ENCODE data around the gene LINC01488. TPM values are rescaled to one million over a fixed set of nuclear protein-coding genes. Genes with fewer than 3 reads are reported as not detected.

LINC01488 gene
- total RNA-seq, 6 donors from 2014 or later: not detected

GRCh38 chr11:69510471-69511357, 29.3 kb downstream of the LINC01488 start:
- no peak overlapping the region for H3K27ac ChIP-seq
- H3K4me3 ChIP-seq: no peak overlapping the region
- no peak for TF ChIP-seq CTCF (IDR thresholded peaks at IDR 0.05)
- no peak for TF ChIP-seq POLR2AphosphoS5 (IDR thresholded peaks at IDR 0.05)
- TF ChIP-seq POLR2A (IDR thresholded peaks at IDR 0.05): no peak
- TF ChIP-seq EP300 (IDR thresholded peaks at IDR 0.05): no peak
- H3K4me1 ChIP-seq: peaks cover 0 to 6% (median 2%) of the 10 kb centered on the region in 4 donors
- no peaks in the 10 kb centered on the region for H3K9me3 ChIP-seq
- 93 to 94% methylated on average over 10 to 14 of the region's 14 CpGs for WGBS, 2 donors
- no peaks in the 10 kb centered on the region for H3K36me3 ChIP-seq
- ATAC-seq (ENCODE audit: low FRiP score in 2 of 2): peak in 1 of 2 donors; percentile 71
- DNase-seq: peak in 1 of 2 donors; percentile 25
- no peaks in the 10 kb centered on the region for H3K27me3 ChIP-seq

- no peaks in the 10 kb centered on the region for H3K36me3 ChIP-seq
- peak in 1 of 2 donors; percentile 20 for DNase-seq
- H3K4me1 ChIP-seq: peaks cover 0 to 6% (median 2%) of the 10 kb centered on the region in 4 donors
- no peak overlapping the region for H3K4me3 ChIP-seq
- H3K9me3 ChIP-seq: no peaks in the 10 kb centered on the region
- WGBS, 2 donors: 87 to 93% methylated on average over 21 of the region's 21 CpGs
- peak in 1 of 2 donors; percentile 42 for ATAC-seq (ENCODE audit: low FRiP score in 2 of 2)
- no peak for TF ChIP-seq POLR2A (IDR thresholded peaks at IDR 0.05)
- no peak for TF ChIP-seq EP300 (IDR thresholded peaks at IDR 0.05)
- TF ChIP-seq CTCF (IDR thresholded peaks at IDR 0.05): no peak
- no peak for TF ChIP-seq POLR2AphosphoS5 (IDR thresholded peaks at IDR 0.05)
- H3K27me3 ChIP-seq: no peaks in the 10 kb centered on the region
- no peak overlapping the region for H3K27ac ChIP-seq
Measured at GRCh38 chr11:69511358-69512055, 30.0 kb downstream of the LINC01488 start.

GRCh38 chr11:69512136-69512535, 30.7 kb downstream of the LINC01488 start:
- no peaks in the 10 kb centered on the region for H3K36me3 ChIP-seq
- 86 to 97% methylated on average over 8 of the region's 8 CpGs for WGBS, 2 donors
- H3K4me3 ChIP-seq: no peak overlapping the region
- ATAC-seq (ENCODE audit: low FRiP score in 2 of 2): no peak
- H3K4me1 ChIP-seq: peaks cover 0 to 6% (median 2%) of the 10 kb centered on the region in 4 donors
- DNase-seq: peak in 1 of 2 donors; percentile 36
- no peaks in the 10 kb centered on the region for H3K27me3 ChIP-seq
- H3K9me3 ChIP-seq: no peaks in the 10 kb centered on the region
- TF ChIP-seq POLR2A (IDR thresholded peaks at IDR 0.05) (no peak), CTCF (IDR thresholded peaks at IDR 0.05) (no peak), EP300 (IDR thresholded peaks at IDR 0.05) (no peak), POLR2AphosphoS5 (IDR thresholded peaks at IDR 0.05) (no peak)
- no peak overlapping the region for H3K27ac ChIP-seq

- Histone ChIP-seq H3K4me3 (no peak overlapping the region), H3K4me1 (peaks cover 0 to 6% (median 2%) of the 10 kb centered on the region in 4 donors), H3K36me3 (no peaks in the 10 kb centered on the region), H3K9me3 (no peaks in the 10 kb centered on the region), H3K27me3 (no peaks in the 10 kb centered on the region), H3K27ac (no peak overlapping the region)
- 88 to 94% methylated on average over 5 to 15 of the region's 16 CpGs for WGBS, 2 donors
- no peak for TF ChIP-seq EP300 (IDR thresholded peaks at IDR 0.05)
- no peak for TF ChIP-seq POLR2A (IDR thresholded peaks at IDR 0.05)
- no peak for TF ChIP-seq CTCF (IDR thresholded peaks at IDR 0.05)
- no peak for TF ChIP-seq POLR2AphosphoS5 (IDR thresholded peaks at IDR 0.05)
- ATAC-seq (ENCODE audit: low FRiP score in 2 of 2) (no peak), DNase-seq (no peak)
Measured at GRCh38 chr11:69512790-69513189, 31.3 kb downstream of the LINC01488 start.

All from upper lobe of left lung (tissue), 6 donors.